DOHH2 (cell line): ENCODE measurements around the gene ZNRF3.

Source experiments
- H3F3A ChIP-seq: fragments of 200-600 bp; sonication (generic), shearing (Covaris generic); 2 replicates; pipeline ENCODE4 v1.6.0; 2016; ENCODE audit warnings: antibody characterized with exemption, mild to moderate bottlenecking; ENCODE audit not compliant: control insufficient read depth, insufficient read depth
- H3K27ac ChIP-seq: fragments of 200-600 bp; sonication (generic); 2 replicates; pipeline ENCODE4 v1.5.1; 2014; ENCODE audit warnings: low read depth, mild to moderate bottlenecking, low read length, moderate library complexity
- H3K27me3 ChIP-seq: fragments of 200-600 bp; sonication (generic); 2 replicates; pipeline ENCODE4 v1.6.1; 2014; ENCODE audit warnings: mild to moderate bottlenecking, low read length, mixed read lengths; ENCODE audit not compliant: control insufficient read depth
- H3K36me3 ChIP-seq: fragments of 200-600 bp; sonication (generic); 2 replicates; pipeline ENCODE4 v1.6.1; 2014; ENCODE audit warnings: mild to moderate bottlenecking, low read length, moderate library complexity, mixed read lengths; ENCODE audit not compliant: control insufficient read depth
- H3K4me1 ChIP-seq: fragments of 200-600 bp; sonication (generic); 2 replicates; pipeline ENCODE4 v1.6.1; 2014; ENCODE audit warnings: mild to moderate bottlenecking, low read length, mixed read lengths; ENCODE audit not compliant: control insufficient read depth
- H3K4me2 ChIP-seq: fragments of 200-600 bp; sonication (generic); 2 replicates; pipeline ENCODE4 v1.6.0; 2014; ENCODE audit warnings: mild to moderate bottlenecking, low read length, moderate library complexity
- H3K4me3 ChIP-seq: fragments of 200-600 bp; sonication (generic); 2 replicates; pipeline ENCODE4 v1.5.1; 2014; ENCODE audit warnings: mild to moderate bottlenecking, low read length, mixed read lengths
- H3K79me2 ChIP-seq: fragments of 200-600 bp; sonication (generic); 2 replicates; pipeline ENCODE4 v1.6.1; 2014; ENCODE audit warnings: mild to moderate bottlenecking, low read length, mixed read lengths; ENCODE audit not compliant: control insufficient read depth
- H3K9me2 ChIP-seq: fragments of 200-600 bp; sonication (generic); replicated peaks from 2 replicates; pipeline ENCODE4 v1.6.1; 2014; ENCODE audit warnings: mild to moderate bottlenecking, low read length, mixed read lengths; ENCODE audit not compliant: control insufficient read depth
- H3K9me3 ChIP-seq: fragments of 200-600 bp; sonication (generic); 2 replicates; pipeline ENCODE4 v1.6.1; 2014; ENCODE audit warnings: antibody characterized with exemption, low read length, mixed read lengths; ENCODE audit not compliant: control insufficient read depth, insufficient read depth
- H4K20me1 ChIP-seq: fragments of 200-600 bp; sonication (generic); 2 replicates; pipeline ENCODE4 v1.6.0; 2014; ENCODE audit warnings: low read depth, mild to moderate bottlenecking, antibody characterized with exemption, low read length, moderate library complexity; ENCODE audit not compliant: control insufficient read depth, insufficient read depth
- CTCF ChIP-seq: fragments of 200-600 bp; sonication (generic); IDR thresholded peaks from one replicate; pipeline ENCODE4 v1.5.1; 2014; ENCODE audit warnings: antibody characterized with exemption, mild to moderate bottlenecking, low read depth, low read length; ENCODE audit not compliant: poor library complexity, severe bottlenecking
- EZH2phosphoT487 ChIP-seq: fragments of 200-600 bp; sonication (generic); IDR thresholded peaks from 2 replicates; pipeline ENCODE4 v1.6.1; 2017; ENCODE audit warnings: borderline replicate concordance, mild to moderate bottlenecking, antibody characterized with exemption, low read length, moderate library complexity, mixed read lengths

The ZNRF3 gene

GRCh38 chr22:29016067-29016938 lies 132.9 kb downstream of the ZNRF3 start:
- Histone ChIP-seq H3K9me2 (no peaks in the 10 kb centered on the region), H3K4me1 (no peaks in the 10 kb centered on the region), H3K36me3 (no peaks in the 10 kb centered on the region), H4K20me1 (no peaks in the 10 kb centered on the region), H3K4me2 (no peak overlapping the region), H3K9me3 (no peaks in the 10 kb centered on the region), H3F3A (no peaks in the 10 kb centered on the region), H3K27me3 (peaks cover 7% of the 10 kb centered on the region; the same call in 1 of the 2 replicates), H3K4me3 (no peak overlapping the region), H3K27ac (no peak overlapping the region), H3K79me2 (no peaks in the 10 kb centered on the region)
- TF ChIP-seq EZH2phosphoT487 (no peak), CTCF (no peak)

- H3K36me3 ChIP-seq, result no peaks in the 10 kb centered on the region
- peaks cover 10% of the 10 kb centered on the region; the same call in 1 of the 2 replicates for H3K27me3 ChIP-seq
- H3K4me1 ChIP-seq, result no peaks in the 10 kb centered on the region
- no peak overlapping the region for H3K4me3 ChIP-seq
- H3K27ac ChIP-seq, result no peak overlapping the region
- H3K9me3 ChIP-seq, result no peaks in the 10 kb centered on the region
- H3K79me2 ChIP-seq, result no peaks in the 10 kb centered on the region
- no peaks in the 10 kb centered on the region for H3F3A ChIP-seq
- H3K9me2 ChIP-seq, result no peaks in the 10 kb centered on the region
- TF ChIP-seq CTCF (no peak), EZH2phosphoT487 (no peak)
- H4K20me1 ChIP-seq, result no peaks in the 10 kb centered on the region
- H3K4me2 ChIP-seq, result no peak overlapping the region
These were observed 135.2 kb downstream of the ZNRF3 start for GRCh38 chr22:29018293-29019189.

DNA sequence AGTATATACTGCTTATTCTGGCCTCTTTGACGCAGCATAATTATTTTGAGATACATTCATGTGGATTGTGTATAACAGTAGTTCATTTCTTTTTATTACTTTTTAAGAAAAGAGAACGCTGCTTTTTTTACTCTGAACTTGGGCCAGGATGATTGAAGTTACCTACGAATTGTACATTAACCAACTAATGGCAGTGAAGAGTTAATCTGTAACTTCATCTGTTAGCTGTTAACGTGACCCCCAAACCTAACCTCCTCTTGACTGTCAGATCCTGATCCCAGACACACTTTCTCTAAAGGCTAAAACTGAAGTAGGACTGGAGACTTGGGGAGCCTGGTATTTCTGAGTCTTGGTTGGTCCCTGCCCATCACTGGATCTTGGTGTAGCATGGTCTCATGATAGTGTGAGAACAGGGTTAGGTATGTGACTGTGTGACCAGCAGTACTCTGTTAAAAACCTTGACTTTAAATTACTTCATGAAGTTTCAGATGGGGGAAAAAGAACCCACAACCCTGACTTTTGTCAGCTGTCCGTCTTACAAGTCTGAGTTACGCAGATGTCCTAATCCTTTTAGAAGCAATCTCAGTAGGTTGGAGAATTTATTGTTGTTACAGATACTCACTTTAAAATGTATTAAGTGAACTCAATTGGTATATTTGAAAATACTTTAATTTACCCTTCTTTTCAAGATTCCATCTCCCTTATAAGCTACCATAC lies 138.9 kb downstream of the ZNRF3 start:
- H3K4me3 ChIP-seq, result no peak overlapping the region
- H3K79me2 ChIP-seq, result no peaks in the 10 kb centered on the region
- no peak overlapping the region for H3K27ac ChIP-seq
- no peak overlapping the region for H3K4me2 ChIP-seq
- H3K36me3 ChIP-seq, result no peaks in the 10 kb centered on the region
- TF ChIP-seq EZH2phosphoT487, result no peak
- no peak for TF ChIP-seq CTCF
- no peaks in the 10 kb centered on the region for H4K20me1 ChIP-seq
- no peaks in the 10 kb centered on the region for H3K4me1 ChIP-seq
- no peaks in the 10 kb centered on the region for H3K9me2 ChIP-seq
- no peaks in the 10 kb centered on the region for H3K9me3 ChIP-seq
- H3K27me3 ChIP-seq, result peaks cover 19% of the 10 kb centered on the region; the same call in 1 of the 2 replicates
- no peaks in the 10 kb centered on the region for H3F3A ChIP-seq
